ENCODE data around the gene CFAP77. TPM values are rescaled to one million over a fixed set of nuclear protein-coding genes. Genes with fewer than 3 reads are reported as not detected.

CFAP77 gene
- total and polyA plus RNA-seq, 2 of the 8 experiments (the other 6 are each of a cell fraction or from before 2014, with no cell fraction given) = 0.63 to 0.97 TPM

- TF ChIP-seq JUND (IDR thresholded peaks at IDR 0.05; ENCODE audit: low read length) (no peak), SIX5 (IDR thresholded peaks at IDR 0.05; ENCODE audit: low read depth, low read length) (no peak), SP4 (IDR thresholded peaks at IDR 0.05; ENCODE audit: low read length) (no peak), TCF12 (IDR thresholded peaks at IDR 0.05; ENCODE audit: low read depth, low read length) (no peak)
Measured at GRCh38 chr9:132364068-132364467, 45.9 kb upstream of the CFAP77 start (continued).

Measured in H1 (cell line).